Superior temporal gyrus (tissue), 1 donor: ENCODE measurements around the gene CALB2.

ENCODE experiments used
- DNase-seq: peaks from one replicate; pipeline ENCODE4 v3.0.0-alpha.2; 2016; ENCODE audit errors: extremely low spot score

CALB2 gene

GRCh38 chr16:71426069-71426879, 67.8 kb downstream of the CALB2 start:
- DNase-seq = no peak

GRCh38 chr16:71426880-71427615, 68.5 kb downstream of the CALB2 start:
- no peak for DNase-seq

GRCh38 chr16:71428385-71428784, 69.9 kb downstream of the CALB2 start:
- DNase-seq = no peak

- no peak for DNase-seq
Observed at GRCh38 chr16:71428883-71429282, 70.4 kb downstream of the CALB2 start.

- no peak for DNase-seq
Observed at GRCh38 chr16:71429581-71429980, 71.1 kb downstream of the CALB2 start.

- no peak for DNase-seq
Observed at GRCh38 chr16:71430744-71431143, 72.2 kb downstream of the CALB2 start.

GRCh38 chr16:71431176-71431575, 72.7 kb downstream of the CALB2 start:
- no peak for DNase-seq

- no peak for DNase-seq
Observed at GRCh38 chr16:71431991-71432390, 73.5 kb downstream of the CALB2 start.

GRCh38 chr16:71432906-71433305, 74.4 kb downstream of the CALB2 start:
- no peak for DNase-seq

- no peak for DNase-seq
Observed at GRCh38 chr16:71436473-71436872, 78.0 kb downstream of the CALB2 start.

GRCh38 chr16:71439523-71439922, 81.0 kb downstream of the CALB2 start:
- no peak for DNase-seq
